ENCODE measurements around the gene ANGEL2.

The ANGEL2 gene

GRCh38 chr1:212957546-212957945, 58.1 kb downstream of the ANGEL2 start:
- Histone ChIP-seq H3K27me3 (peaks cover 22% of the 10 kb centered on the region), H3K9me3 (no peaks in the 10 kb centered on the region), H3K4me1 (ENCODE audit: control insufficient read depth in 1 of 2, insufficient read depth in 1 of 2, low read depth in 1 of 2, low read length in 1 of 2) (peaks cover 16 to 21% of the 10 kb centered on the region in 2 experiments), H3K27ac (no peak overlapping the region), H3K4me3 (ENCODE audit: low read depth in 1 of 2, low read length in 1 of 2) (no peak overlapping the region), H3K36me3 (no peaks in the 10 kb centered on the region)
- no peak for TF ChIP-seq CTCF (IDR thresholded peaks at IDR 0.05)

- Histone ChIP-seq H3K27ac (no peak overlapping the region), H3K36me3 (no peaks in the 10 kb centered on the region), H3K27me3 (peaks cover 36% of the 10 kb centered on the region), H3K4me1 (ENCODE audit: control insufficient read depth in 1 of 2, insufficient read depth in 1 of 2, low read depth in 1 of 2, low read length in 1 of 2) (peaks cover 18 to 28% of the 10 kb centered on the region in 2 experiments), H3K9me3 (no peaks in the 10 kb centered on the region), H3K4me3 (ENCODE audit: low read depth in 1 of 2, low read length in 1 of 2) (no peak overlapping the region)
- TF ChIP-seq CTCF (IDR thresholded peaks at IDR 0.05) = no peak
Observed at GRCh38 chr1:212955961-212956620, 59.6 kb downstream of the ANGEL2 start.

GRCh38 chr1:212955098-212955497, 60.6 kb downstream of the ANGEL2 start:
- no peaks in the 10 kb centered on the region for H3K36me3 ChIP-seq
- peaks cover 46% of the 10 kb centered on the region for H3K27me3 ChIP-seq
- no peak overlapping the region for H3K27ac ChIP-seq
- H3K9me3 ChIP-seq = no peaks in the 10 kb centered on the region
- peaks cover 26 to 38% of the 10 kb centered on the region in 2 experiments for H3K4me1 ChIP-seq (ENCODE audit: control insufficient read depth in 1 of 2, insufficient read depth in 1 of 2, low read depth in 1 of 2, low read length in 1 of 2)
- no peak for TF ChIP-seq CTCF (IDR thresholded peaks at IDR 0.05)
- H3K4me3 ChIP-seq (ENCODE audit: low read depth in 1 of 2, low read length in 1 of 2) = no peak overlapping the region

GRCh38 chr1:212954514-212954913, 61.2 kb downstream of the ANGEL2 start:
- Histone ChIP-seq H3K27ac (no peak overlapping the region), H3K27me3 (peaks cover 52% of the 10 kb centered on the region)

GRCh38 chr1:212953321-212953720, 62.3 kb downstream of the ANGEL2 start:
- Histone ChIP-seq H3K36me3 (no peaks in the 10 kb centered on the region), H3K4me3 (ENCODE audit: low read depth in 1 of 2, low read length in 1 of 2) (no peak overlapping the region), H3K4me1 (ENCODE audit: control insufficient read depth in 1 of 2, insufficient read depth in 1 of 2, low read depth in 1 of 2, low read length in 1 of 2) (peaks cover 23 to 35% of the 10 kb centered on the region in 2 experiments), H3K9me3 (no peaks in the 10 kb centered on the region), H3K27me3 (peaks cover 64% of the 10 kb centered on the region), H3K27ac (no peak overlapping the region)
- TF ChIP-seq CTCF (IDR thresholded peaks at IDR 0.05) = no peak

More at GRCh38 chr1:212954514-212954913, 61.2 kb downstream of the ANGEL2 start:
- no peaks in the 10 kb centered on the region for H3K36me3 ChIP-seq
- H3K9me3 ChIP-seq = no peaks in the 10 kb centered on the region
- no peak overlapping the region for H3K4me3 ChIP-seq (ENCODE audit: low read depth in 1 of 2, low read length in 1 of 2)
- TF ChIP-seq CTCF (IDR thresholded peaks at IDR 0.05) = no peak
- peaks cover 28 to 40% of the 10 kb centered on the region in 2 experiments for H3K4me1 ChIP-seq (ENCODE audit: control insufficient read depth in 1 of 2, insufficient read depth in 1 of 2, low read depth in 1 of 2, low read length in 1 of 2)

All from neutrophil (primary cell).